ENCODE data around the gene PI4KA. TPM values are rescaled to one million over a fixed set of nuclear protein-coding genes. Genes with fewer than 3 reads are reported as not detected.
A peak's percentile ranks its signal among the peaks of the same experiment; 100 is the strongest.

PI4KA gene
- total and polyA plus RNA-seq, 2 experiments from 2014 or later: 17.1 to 38.1 TPM

- Histone ChIP-seq H3K4me2 (no peak overlapping the region), H3K36me3 (ENCODE audit: insufficient read depth) (no peaks in the 10 kb centered on the region), H3K4me3 (no peak overlapping the region), H3K27ac (ENCODE audit: low read depth) (no peak overlapping the region), H3K79me2 (replicated peaks; ENCODE audit: insufficient read depth) (no peaks in the 10 kb centered on the region), H3K4me1 (ENCODE audit: insufficient read depth) (no peaks in the 10 kb centered on the region), H3K9me2 (ENCODE audit: insufficient read depth) (no peaks in the 10 kb centered on the region), H4K20me1 (replicated peaks; ENCODE audit: insufficient read depth) (no peaks in the 10 kb centered on the region), H3F3A (replicated peaks; ENCODE audit: low read depth) (no peaks in the 10 kb centered on the region), H3K27me3 (ENCODE audit: insufficient read depth) (no peaks in the 10 kb centered on the region), H2AFZ (peak overlapping the region; percentile 43; the same call in 1 of the 2 replicates)
- Mint-ChIP-seq H3K36me3 (ENCODE audit: low read depth) (no peaks in the 10 kb centered on the region), H3K4me1 (no peaks in the 10 kb centered on the region), H3K9me3 (no peaks in the 10 kb centered on the region; the same call in 2 of the 3 replicates), H3K27ac (no peak overlapping the region), H3K27me3 (ENCODE audit: insufficient read depth, low read depth, poor library complexity) (peaks cover 3% of the 10 kb centered on the region), H3K4me3 (no peak overlapping the region)
- ATAC-seq (no peak), DNase-seq (ENCODE audit: low spot score) (no peak)
- TF ChIP-seq EZH2 (IDR thresholded peaks at IDR 0.05; ENCODE audit: low read depth, unreplicated experiment): no peak
- TF ChIP-seq EZH2phosphoT487 (IDR thresholded peaks at IDR 0.05; ENCODE audit: unreplicated experiment): no peak
- no peak for TF ChIP-seq STAT1 (IDR thresholded peaks at IDR 0.05; ENCODE audit: unreplicated experiment)
- no peak for TF ChIP-seq REST (IDR thresholded peaks at IDR 0.05; ENCODE audit: unreplicated experiment)
- TF ChIP-seq ZNF114 (CRISPR knock-in tag; IDR thresholded peaks at IDR 0.05): no peak
- no peak for TF ChIP-seq POLR2AphosphoS5 (IDR thresholded peaks at IDR 0.05; ENCODE audit: low read depth)
- TF ChIP-seq JUNB (IDR thresholded peaks at IDR 0.05; ENCODE audit: unreplicated experiment): no peak
- TF ChIP-seq NANOG (IDR thresholded peaks at IDR 0.05; ENCODE audit: borderline replicate concordance): no peak
- no peak for TF ChIP-seq ETS1 (IDR thresholded peaks at IDR 0.05)
- TF ChIP-seq ZNF331 (CRISPR knock-in tag; IDR thresholded peaks at IDR 0.05; ENCODE audit: low read depth): no peak
- TF ChIP-seq CTCF (conservative IDR thresholded peaks at IDR 0.05; ENCODE audit: low read depth in 2 of 2): no peak
These were observed 200.6 kb downstream of the PI4KA start for GRCh38 chr22:20657963-20658362.

Other genes with a start within 250 kb of the PI4KA start
- not detected in 2 replicates for gene SERPIND1, start 84.7 kb downstream of the PI4KA start, total RNA-seq (2014; rRNA removed; shearing (Covaris generic))
- not detected in 2 replicates for gene SERPIND1, start 84.7 kb downstream of the PI4KA start, polyA plus RNA-seq (2016; fragmentation: Nextera tagmentation; extraction: Ambion mirVana)
- gene SNAP29, start 196 bp upstream of the PI4KA start, total RNA-seq (2014; rRNA removed; shearing (Covaris generic)): 8.2 and 10.2 TPM in 2 replicates
- 20.8 and 22.9 TPM in 2 replicates for gene SNAP29, start 196 bp upstream of the PI4KA start, polyA plus RNA-seq (2016; fragmentation: Nextera tagmentation; extraction: Ambion mirVana)
- 97.6 and 104 TPM in 2 replicates for gene CRKL, start 58.6 kb upstream of the PI4KA start, total RNA-seq (2014; rRNA removed; shearing (Covaris generic))
- gene CRKL, start 58.6 kb upstream of the PI4KA start, polyA plus RNA-seq (2016; fragmentation: Nextera tagmentation; extraction: Ambion mirVana): 39.5 and 40.7 TPM in 2 replicates
- gene AIFM3, start 108.4 kb upstream of the PI4KA start, total RNA-seq (2014; rRNA removed; shearing (Covaris generic)): 0.45 and 1.7 TPM in 2 replicates
- gene AIFM3, start 108.4 kb upstream of the PI4KA start, polyA plus RNA-seq (2016; fragmentation: Nextera tagmentation; extraction: Ambion mirVana): 1.4 and 1.5 TPM in 2 replicates
- 39.9 and 41.1 TPM in 2 replicates for gene LZTR1, start 123.5 kb upstream of the PI4KA start, total RNA-seq (2014; rRNA removed; shearing (Covaris generic))
- 7.7 and 9.2 TPM in 2 replicates for gene LZTR1, start 123.5 kb upstream of the PI4KA start, polyA plus RNA-seq (2016; fragmentation: Nextera tagmentation; extraction: Ambion mirVana)
- 25.9 and 38.8 TPM in 2 replicates for gene THAP7, start 143.3 kb upstream of the PI4KA start, total RNA-seq (2014; rRNA removed; shearing (Covaris generic))
- 20.4 and 21.8 TPM in 2 replicates for gene THAP7, start 143.3 kb upstream of the PI4KA start, polyA plus RNA-seq (2016; fragmentation: Nextera tagmentation; extraction: Ambion mirVana)
- gene P2RX6, start 156.4 kb upstream of the PI4KA start, total RNA-seq (2014; rRNA removed; shearing (Covaris generic)): not detected in 2 replicates
- gene P2RX6, start 156.4 kb upstream of the PI4KA start, polyA plus RNA-seq (2016; fragmentation: Nextera tagmentation; extraction: Ambion mirVana): not detected in 2 replicates
- 0.07 and 0.16 TPM in 2 replicates for gene SLC7A4, start 173.8 kb upstream of the PI4KA start, total RNA-seq (2014; rRNA removed; shearing (Covaris generic))
- gene SLC7A4, start 173.8 kb upstream of the PI4KA start, polyA plus RNA-seq (2016; fragmentation: Nextera tagmentation; extraction: Ambion mirVana): 0.09 and 0.44 TPM in 2 replicates
- gene LRRC74B, start 187.1 kb upstream of the PI4KA start, total RNA-seq (2014; rRNA removed; shearing (Covaris generic)): not detected in 2 replicates
- gene LRRC74B, start 187.1 kb upstream of the PI4KA start, polyA plus RNA-seq (2016; fragmentation: Nextera tagmentation; extraction: Ambion mirVana): not detected in 2 replicates